NCI-H526 treated with DMSO at 0.1 percent for 48 hours (cell line): ENCODE data around the gene CYP27C1.

Source experiments
- DNase-seq: peaks from one replicate; lab custom pipeline; 2025; lab: John Stamatoyannopoulos, UW

The CYP27C1 gene

GRCh38 chr2:127150996-127151395 is 69.1 kb downstream of the CYP27C1 start:
- DNase-seq: no peak

- no peak for DNase-seq
These were observed 70.7 kb downstream of the CYP27C1 start for GRCh38 chr2:127149384-127149783.

- DNase-seq: no peak
These were observed 73.1 kb downstream of the CYP27C1 start for GRCh38 chr2:127146820-127147502.

GRCh38 chr2:127146071-127146725 is 73.9 kb downstream of the CYP27C1 start:
- DNase-seq: no peak

DNA sequence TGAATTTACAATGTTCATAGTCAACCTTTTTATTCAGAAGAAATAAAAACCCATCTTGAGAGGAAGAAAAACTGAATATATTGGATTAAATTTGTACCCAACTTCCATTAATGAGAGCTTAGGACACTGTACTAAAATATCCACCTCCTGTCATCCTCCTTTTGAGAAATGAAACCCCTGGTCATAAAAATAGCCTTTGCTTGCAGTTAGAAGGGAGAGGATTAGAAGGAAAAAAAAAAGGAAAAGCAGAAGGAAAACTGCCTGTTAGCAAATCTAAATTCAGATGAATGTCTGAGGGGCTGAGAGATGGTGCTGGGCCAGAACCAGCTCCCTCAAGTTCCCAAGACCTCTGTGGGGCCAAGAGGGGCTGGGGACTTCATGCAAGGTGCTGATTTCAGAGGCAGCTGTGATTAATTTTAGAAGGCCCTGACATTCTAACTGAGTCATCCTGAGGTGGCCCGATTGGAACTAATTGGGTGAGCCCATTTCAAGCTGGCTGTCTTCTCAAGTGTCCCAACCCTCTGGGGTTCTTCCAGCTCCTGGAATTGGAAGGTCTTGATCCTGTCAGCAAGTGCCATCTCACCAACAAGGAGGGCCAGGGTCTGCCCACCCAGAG is 74.7 kb downstream of the CYP27C1 start:
- no peak for DNase-seq

DNA sequence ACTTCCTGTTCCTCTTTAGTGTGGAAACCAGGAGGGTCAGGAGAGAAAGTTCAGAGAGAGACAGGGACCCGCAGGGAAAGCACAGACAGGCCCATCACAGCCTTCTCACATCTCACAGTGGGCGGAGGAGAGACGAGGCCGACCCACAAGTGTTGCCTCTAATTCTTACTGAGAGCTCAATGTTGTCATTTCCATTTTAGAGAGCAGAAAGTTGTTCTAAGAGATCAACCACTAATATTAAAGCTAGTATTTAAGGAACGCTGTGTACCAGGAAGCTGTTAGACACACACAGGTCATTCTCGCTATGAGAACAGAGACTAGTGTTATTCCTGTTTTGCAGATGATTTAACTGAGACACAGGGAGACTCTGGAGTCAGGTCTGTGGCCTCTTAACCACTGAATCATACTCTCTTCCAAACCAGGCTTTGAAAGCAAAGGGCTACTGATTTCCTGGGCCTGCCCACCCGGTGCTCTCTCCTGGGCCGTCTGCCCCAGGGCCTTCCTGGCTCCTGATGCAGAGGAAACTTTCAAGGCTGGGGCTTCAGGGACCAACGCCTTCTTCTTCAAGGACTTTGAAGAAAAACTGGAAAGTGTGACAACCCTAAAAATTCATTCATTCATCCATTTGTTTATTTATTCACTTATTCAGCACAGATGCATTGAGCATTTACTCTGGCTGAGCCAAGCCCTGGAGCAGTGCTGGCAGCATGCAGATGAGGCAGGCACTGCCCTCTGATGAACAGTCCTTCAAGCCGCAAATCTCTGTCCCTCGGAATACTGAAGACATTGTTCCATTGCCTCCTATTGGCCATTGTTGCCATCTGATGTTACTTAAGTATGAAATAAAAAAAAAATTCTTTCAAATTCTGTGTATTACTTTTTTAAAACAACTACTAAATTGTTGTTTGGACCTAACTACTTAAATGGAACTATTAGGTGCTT is 76.0 kb downstream of the CYP27C1 start:
- peak; percentile 0 for DNase-seq

DNA sequence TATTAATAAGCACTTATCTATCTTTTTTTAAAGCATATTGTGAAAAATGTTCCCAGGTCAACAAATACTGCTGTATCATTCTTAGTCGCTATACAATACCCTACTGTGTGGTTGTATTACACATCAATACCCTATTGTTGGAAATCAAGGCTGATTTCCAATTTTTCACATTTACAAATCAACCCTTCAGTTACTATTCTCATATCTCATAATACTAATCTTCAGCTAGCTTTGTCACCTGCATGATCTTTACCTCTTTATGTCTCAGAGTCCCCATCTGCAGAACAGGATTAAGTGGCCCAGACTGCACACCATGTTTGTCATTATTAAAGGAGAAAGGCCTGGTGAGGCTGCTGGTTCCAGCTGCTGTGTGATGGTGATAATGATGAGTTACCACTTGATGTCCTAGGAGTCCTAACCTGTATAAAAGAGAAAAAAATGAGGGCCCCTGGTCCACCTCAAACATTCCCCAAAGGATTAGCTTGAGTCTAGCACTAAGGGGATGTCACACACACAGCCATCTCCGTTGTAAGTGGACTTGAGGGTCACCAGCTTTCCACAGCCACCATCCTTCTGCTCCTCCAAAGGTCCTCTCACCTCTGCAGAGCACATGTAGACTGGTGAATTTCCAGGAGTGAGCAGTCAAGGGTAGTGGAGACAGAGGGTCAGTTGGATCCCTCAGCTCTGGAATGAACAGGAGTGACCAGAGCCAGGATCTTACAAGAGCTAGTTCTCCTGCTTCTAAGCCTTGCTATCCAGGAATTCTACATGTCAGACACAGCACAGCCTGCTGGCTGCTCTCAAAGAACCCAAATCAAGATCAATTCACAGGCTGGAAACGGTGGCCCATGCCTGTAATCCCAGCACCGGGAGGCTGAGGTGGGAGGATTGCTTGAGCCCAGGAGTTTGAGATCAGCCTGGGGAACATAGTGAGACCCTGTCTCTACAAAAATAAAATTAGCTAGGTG is 77.2 kb downstream of the CYP27C1 start:
- DNase-seq: no peak

GRCh38 chr2:127140538-127140937 is 79.6 kb downstream of the CYP27C1 start:
- no peak for DNase-seq

- no peak for DNase-seq
These were observed 80.3 kb downstream of the CYP27C1 start for GRCh38 chr2:127139766-127140165.

GRCh38 chr2:127138281-127138680 is 81.8 kb downstream of the CYP27C1 start:
- DNase-seq: no peak

DNA sequence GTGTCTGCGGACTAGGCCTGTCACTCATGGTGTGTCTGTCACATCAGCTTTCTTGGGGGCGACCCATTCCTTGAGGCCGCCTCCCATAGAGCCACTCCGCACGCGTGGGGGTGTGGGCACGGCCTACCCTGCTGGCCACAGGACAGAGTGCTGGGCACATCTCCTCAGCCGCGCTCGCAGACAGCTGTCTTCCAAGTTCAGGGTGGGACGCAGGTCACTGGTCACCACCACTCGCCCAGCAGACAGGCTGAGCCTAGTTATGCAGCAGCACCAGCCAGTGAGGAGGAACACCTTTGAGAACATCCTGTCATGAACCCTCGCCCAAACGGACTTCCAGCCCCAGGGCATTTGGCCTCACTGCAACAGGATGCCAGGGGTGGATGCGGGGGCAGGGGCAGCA is 82.4 kb downstream of the CYP27C1 start:
- no peak for DNase-seq

GRCh38 chr2:127137225-127137624 is 82.9 kb downstream of the CYP27C1 start:
- no peak for DNase-seq

DNA sequence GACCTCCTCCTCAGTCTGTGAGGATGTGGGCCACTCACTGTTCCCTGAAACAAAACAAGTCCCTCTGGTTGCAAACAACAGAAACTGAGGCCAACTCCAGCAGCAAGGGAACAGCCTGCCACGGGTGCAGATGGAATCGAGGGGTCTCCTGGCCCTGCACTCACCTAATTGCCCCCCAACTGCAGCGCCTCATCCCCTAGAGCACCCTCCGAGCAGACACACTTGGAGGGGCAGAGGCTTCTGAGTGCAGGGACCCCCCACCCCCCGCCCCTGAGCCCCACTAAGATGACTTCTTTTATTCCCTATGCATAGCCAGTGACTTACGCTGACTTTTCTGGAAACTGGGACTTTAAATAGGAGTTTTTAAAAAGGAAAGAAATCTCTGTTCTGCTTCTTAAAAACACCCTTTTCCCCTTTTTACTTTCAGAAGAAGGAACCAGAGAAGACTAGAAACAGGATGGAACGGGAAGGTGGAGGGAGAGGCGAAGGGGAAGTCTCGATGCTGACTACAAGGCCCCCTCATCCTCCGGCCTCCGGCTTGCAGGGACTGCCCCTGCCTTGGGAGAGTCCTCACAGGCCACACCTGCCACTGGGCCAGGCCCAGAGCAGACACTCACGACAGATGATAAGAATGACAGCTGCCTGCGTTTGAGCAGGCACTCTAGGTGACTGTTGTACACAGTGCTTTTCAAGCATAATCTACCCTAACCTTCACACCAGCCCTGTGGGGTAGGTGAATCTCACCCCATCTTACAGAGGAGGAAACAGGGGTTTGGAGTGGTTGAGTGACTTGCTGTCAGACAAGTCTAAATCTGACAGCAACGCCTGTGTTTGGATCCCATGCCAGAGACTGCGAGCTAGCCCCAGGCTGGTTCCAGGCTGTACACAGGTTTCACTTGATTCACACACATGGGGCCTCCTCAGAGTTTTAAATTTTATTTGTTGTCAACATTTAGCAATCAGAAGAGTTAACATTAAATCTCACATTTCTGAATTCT is 85.0 kb downstream of the CYP27C1 start:
- no peak for DNase-seq

GRCh38 chr2:127134235-127134634 is 85.9 kb downstream of the CYP27C1 start:
- no peak for DNase-seq
